H1 (cell line): Measurements from ENCODE around the gene SMARCD1. TPM values are rescaled to one million over a fixed set of nuclear protein-coding genes. Genes with fewer than 3 reads are reported as not detected.

Experiments
- CEBPB ChIP-seq: IDR thresholded peaks from 2 replicates; pipeline ENCODE4 v1.6.1; 2012; ENCODE audit warnings: low read depth, low read length
- YY1 ChIP-seq: IDR thresholded peaks from 2 replicates; pipeline ENCODE4 v1.6.1; 2011; ENCODE audit warnings: low read depth, mild to moderate bottlenecking, low read length
- polyA plus RNA-seq, 7 experiments: library from polyadenylated mRNA; depleted of rRNA in 3 of 7; stranded (reverse) in 5 of 7; unstranded in 2 of 7; fragments of >200 nt in 5 of 7; fragments of 200-250 nt in 2 of 7; gene quantifications; 1 replicate in 5 of 7; 2 replicates in 1 of 7; 4 replicates in 1 of 7; pipeline versions ENCODE4 v1.2.1 to v1.2.3, GENCODE V29; 2011 to 2013; ENCODE audit warnings: missing spikeins in 2 of 7, mixed read lengths in 2 of 7
- total RNA-seq: library from RNA; stranded (reverse); fragmentation: NEBNext Ultra II Directional; extraction: Animal tissue kit (Norgen Biotek cat#: 25700); gene quantifications from 2 replicates; pipeline ENCODE4 v1.2.1, GENCODE V29; 2021

The SMARCD1 gene
- total and polyA plus RNA-seq, 2 of the 8 experiments (the other 6 are each of a cell fraction or from before 2014, with no cell fraction given), result 128 to 130 TPM

DNA sequence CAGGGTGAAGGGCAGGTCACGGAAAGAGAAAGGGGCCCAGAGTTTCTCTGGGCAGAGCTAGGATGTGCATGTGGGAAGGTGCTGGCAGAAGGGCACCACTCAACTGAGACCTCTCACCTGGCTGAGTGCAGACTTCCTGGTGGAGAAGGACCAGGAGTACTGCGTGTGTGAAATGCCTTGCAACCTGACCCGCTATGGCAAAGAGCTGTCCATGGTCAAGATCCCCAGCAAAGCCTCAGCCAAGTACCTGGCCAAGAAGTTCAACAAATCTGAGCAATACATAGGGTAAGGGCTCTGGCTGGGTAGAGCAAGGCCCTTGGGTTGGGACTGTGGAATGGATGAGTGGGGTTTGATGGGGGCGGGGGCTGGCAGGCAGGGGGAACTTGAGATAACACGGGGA is 5.4 kb upstream of the SMARCD1 start (continued):
- TF ChIP-seq YY1 (no peak), CEBPB (no peak)
